ENCODE results near the gene SP140. TPM values are rescaled to one million over a fixed set of nuclear protein-coding genes. Genes with fewer than 3 reads are reported as not detected.
"Not testable (repeated sequence)": the region's sequence is repeated elsewhere in the genome, so short reads cannot be mapped to it uniquely, and the experiment has no call there.

Gene SP140
- total RNA-seq, 1 donor from 2014 or later: 0.69 TPM

GRCh38 chr2:230306474-230306873, 80.9 kb downstream of the SP140 start:
- DNase-seq (ENCODE audit: low spot score, unreplicated experiment): no peak
- Mint-ChIP-seq H3K4me1 (ENCODE audit: low read depth) (no peaks in the 10 kb centered on the region), H3K27me3 (no peaks in the 10 kb centered on the region), H3K36me3 (ENCODE audit: insufficient read depth) (no peaks in the 10 kb centered on the region), H3K27ac (no peak overlapping the region), H3K4me3 (ENCODE audit: low read depth) (no peak overlapping the region), H3K9me3 (ENCODE audit: low read depth) (peaks cover 26% of the 10 kb centered on the region)
- no peak for TF ChIP-seq CTCF (IDR thresholded peaks at IDR 0.05; ENCODE audit: unreplicated experiment)

- no peaks in the 10 kb centered on the region for H3K27me3 Mint-ChIP-seq
- TF ChIP-seq CTCF (IDR thresholded peaks at IDR 0.05; ENCODE audit: unreplicated experiment): no peak
- H3K36me3 Mint-ChIP-seq (ENCODE audit: insufficient read depth): no peaks in the 10 kb centered on the region
- no peak for DNase-seq (ENCODE audit: low spot score, unreplicated experiment)
- H3K4me1 Mint-ChIP-seq (ENCODE audit: low read depth): no peaks in the 10 kb centered on the region
- H3K4me3 Mint-ChIP-seq (ENCODE audit: low read depth): no peak overlapping the region
- H3K9me3 Mint-ChIP-seq (ENCODE audit: low read depth): peaks cover 20% of the 10 kb centered on the region
- H3K27ac Mint-ChIP-seq: no peak overlapping the region
Observed at GRCh38 chr2:230307485-230307884, 81.9 kb downstream of the SP140 start.

GRCh38 chr2:230308402-230309000, 83.0 kb downstream of the SP140 start:
- no peak for DNase-seq (ENCODE audit: low spot score, unreplicated experiment)
- peaks cover 12% of the 10 kb centered on the region for H3K9me3 Mint-ChIP-seq (ENCODE audit: low read depth)
- H3K4me3 Mint-ChIP-seq (ENCODE audit: low read depth): no peak overlapping the region
- no peaks in the 10 kb centered on the region for H3K4me1 Mint-ChIP-seq (ENCODE audit: low read depth)
- TF ChIP-seq CTCF (IDR thresholded peaks at IDR 0.05; ENCODE audit: unreplicated experiment): no peak
- H3K36me3 Mint-ChIP-seq (ENCODE audit: insufficient read depth): no peaks in the 10 kb centered on the region
- peak overlapping the region; percentile 49 for H3K27ac Mint-ChIP-seq
- no peaks in the 10 kb centered on the region for H3K27me3 Mint-ChIP-seq

- H3K9me3 Mint-ChIP-seq (ENCODE audit: low read depth); H3K36me3 Mint-ChIP-seq (ENCODE audit: insufficient read depth); H3K27me3 Mint-ChIP-seq; H3K27ac Mint-ChIP-seq; H3K4me3 Mint-ChIP-seq (ENCODE audit: low read depth); H3K4me1 Mint-ChIP-seq (ENCODE audit: low read depth); DNase-seq (ENCODE audit: low spot score, unreplicated experiment): not testable (repeated sequence)
Observed at GRCh38 chr2:230310792-230311191, 85.3 kb downstream of the SP140 start.

- not testable (repeated sequence) for DNase-seq (ENCODE audit: low spot score, unreplicated experiment); H3K36me3 Mint-ChIP-seq (ENCODE audit: insufficient read depth); H3K4me3 Mint-ChIP-seq (ENCODE audit: low read depth); H3K27ac Mint-ChIP-seq; H3K27me3 Mint-ChIP-seq; H3K9me3 Mint-ChIP-seq (ENCODE audit: low read depth); H3K4me1 Mint-ChIP-seq (ENCODE audit: low read depth)
Observed at GRCh38 chr2:230311634-230312033, 86.1 kb downstream of the SP140 start.

GRCh38 chr2:230312638-230313037, 87.1 kb downstream of the SP140 start:
- DNase-seq (ENCODE audit: low spot score, unreplicated experiment): no peak
- H3K9me3 Mint-ChIP-seq (ENCODE audit: low read depth): no peaks in the 10 kb centered on the region
- no peak for TF ChIP-seq CTCF (IDR thresholded peaks at IDR 0.05; ENCODE audit: unreplicated experiment)
- no peak overlapping the region for H3K27ac Mint-ChIP-seq
- H3K4me3 Mint-ChIP-seq (ENCODE audit: low read depth): no peak overlapping the region
- H3K27me3 Mint-ChIP-seq: no peaks in the 10 kb centered on the region
- no peaks in the 10 kb centered on the region for H3K4me1 Mint-ChIP-seq (ENCODE audit: low read depth)
- no peaks in the 10 kb centered on the region for H3K36me3 Mint-ChIP-seq (ENCODE audit: insufficient read depth)

Data from progenitor cell of endocrine pancreas (in vitro differentiated cells).